PC-3 (cell line): ENCODE measurements around the gene PFKL. TPM values are rescaled to one million over a fixed set of nuclear protein-coding genes. Genes with fewer than 3 reads are reported as not detected.

Source experiments
- ATAC-seq: fragments of 200-7000 bp; cut with Tn5 transposase; 2 replicates; pipeline ENCODE4 v1.9.1; 2020; ENCODE audit warnings: mild to moderate bottlenecking, moderate library complexity
- BruUV-seq: library from RNA; stranded (reverse); fragments of 400-500 nt; replicated peaks from 2 replicates; lab custom pipeline; 2021; lab: Mats Ljungman, UMichigan
- CTCF ChIA-PET: fragments of 300-600 bp; sonication (Branson Sonifier 250); formaldehyde crosslinking; loops from one replicate; lab custom pipeline; 2022; ENCODE audit warnings: antibody characterized with exemption; lab: Charles Lee
- POLR2A ChIA-PET: fragments of 300-600 bp; sonication (Branson Sonifier 250); formaldehyde crosslinking; loops from one replicate; lab custom pipeline; 2022; ENCODE audit warnings: antibody characterized with exemption; ENCODE audit not compliant: unreplicated experiment; lab: Charles Lee
- DNase-seq: peaks from one replicate; pipeline ENCODE4 v3.0.0-alpha.2; 2015
- H2AFZ ChIP-seq: fragments of 300-600 bp; sonication (generic); 2 replicates; pipeline ENCODE4 v1.6.0; 2016; ENCODE audit warnings: antibody characterized with exemption, low read length
- H3F3A ChIP-seq: fragments of 300-600 bp; sonication (generic); one replicate; pipeline ENCODE4 v1.6.0; 2017; ENCODE audit warnings: antibody characterized with exemption, low read length, control low read depth, mild to moderate bottlenecking; ENCODE audit not compliant: unreplicated experiment
- H3K27ac ChIP-seq: fragments of 300-600 bp; sonication (generic); 2 replicates; pipeline ENCODE4 v1.5.1; 2016; ENCODE audit warnings: mild to moderate bottlenecking, low read length
- H3K27me3 ChIP-seq: fragments of 300-600 bp; sonication (generic); 2 replicates; pipeline ENCODE4 v1.6.1; 2016; ENCODE audit warnings: low read length, mixed read lengths
- H3K36me3 ChIP-seq: fragments of 300-600 bp; sonication (generic); 2 replicates; pipeline ENCODE4 v1.6.1; 2016; ENCODE audit warnings: low read depth, mixed run types, low read length, mixed read lengths
- H3K4me1 ChIP-seq: fragments of 300-600 bp; sonication (generic); 2 replicates; pipeline ENCODE4 v1.5.1; 2016; ENCODE audit warnings: low read length; ENCODE audit not compliant: insufficient read depth
- H3K4me2 ChIP-seq: fragments of 300-600 bp; sonication (generic); 2 replicates; pipeline ENCODE4 v1.6.0; 2016; ENCODE audit warnings: low read length
- H3K4me3 ChIP-seq: fragments of 300-600 bp; sonication (generic); 2 replicates; pipeline ENCODE4 v1.5.1; 2016; ENCODE audit warnings: mild to moderate bottlenecking, low read length, mixed read lengths
- H3K79me2 ChIP-seq: fragments of 300-600 bp; sonication (generic); 2 replicates; pipeline ENCODE4 v1.6.1; 2017; ENCODE audit warnings: low read length, mixed read lengths
- H3K9ac ChIP-seq: fragments of 300-600 bp; sonication (generic); 2 replicates; pipeline ENCODE4 v1.6.0; 2016; ENCODE audit warnings: mild to moderate bottlenecking, low read length
- H3K9me2 ChIP-seq: fragments of 300-600 bp; sonication (generic); replicated peaks from 2 replicates; pipeline ENCODE4 v1.6.1; 2016; ENCODE audit warnings: mixed run types, low read length, mixed read lengths
- H3K9me3 ChIP-seq: fragments of 300-600 bp; sonication (generic); 2 replicates; pipeline ENCODE4 v1.6.1; 2016; ENCODE audit warnings: low read length, mixed read lengths
- H4K20me1 ChIP-seq: fragments of 300-600 bp; sonication (generic); 2 replicates; pipeline ENCODE4 v1.6.1; 2016; ENCODE audit warnings: low read length, mixed read lengths
- CTCF ChIP-seq: fragments of 300-600 bp; sonication (generic); conservative IDR thresholded peaks from 2 replicates; pipeline ENCODE4 v1.5.1; 2017; ENCODE audit warnings: antibody characterized with exemption, low read depth, mild to moderate bottlenecking, low read length
- EZH2 ChIP-seq: fragments of 300-600 bp; sonication (generic); IDR thresholded peaks from one replicate; pipeline ENCODE4 v1.6.1; 2017; ENCODE audit warnings: antibody characterized with exemption, mild to moderate bottlenecking, low read length; ENCODE audit not compliant: unreplicated experiment
- EZH2phosphoT487 ChIP-seq: fragments of 300-600 bp; sonication (generic); IDR thresholded peaks from 2 replicates; pipeline ENCODE4 v1.6.1; 2018; ENCODE audit warnings: mild to moderate bottlenecking, antibody characterized with exemption, low read length, borderline replicate concordance
- intact Hi-C: fragments of 100-400 bp; cut with micrococcal nuclease; formaldehyde crosslinking; loops from 2 replicates; pipeline ENCODE4 v1.9.0; 2023
- total RNA-seq: library from RNA; depleted of rRNA; stranded (reverse); fragments of >200 nt; gene quantifications from 2 replicates; pipeline ENCODE4 v1.2.3, GENCODE V29; 2014

The PFKL gene
- total RNA-seq, 1 experiment from 2014 or later, result 223 TPM

GRCh38 chr21:44292812-44293195 lies 7.0 kb upstream of the PFKL start:
- Histone ChIP-seq H3K27me3 (no peaks in the 10 kb centered on the region), H3K4me3 (no peak overlapping the region), H3K9ac (no peak overlapping the region), H3K9me2 (no peaks in the 10 kb centered on the region), H3K4me2 (no peak overlapping the region), H2AFZ (no peak overlapping the region), H4K20me1 (no peaks in the 10 kb centered on the region), H3K4me1 (peaks cover 5% of the 10 kb centered on the region; the same call in 1 of the 2 replicates), H3K9me3 (no peaks in the 10 kb centered on the region), H3K27ac (no peak overlapping the region), H3F3A (no peaks in the 10 kb centered on the region), H3K36me3 (no peaks in the 10 kb centered on the region), H3K79me2 (no peaks in the 10 kb centered on the region)
- no peak for DNase-seq
- intact Hi-C loops, result no loop called here
- CTCF ChIA-PET, result no interaction called here
- no peak for ATAC-seq
- POLR2A ChIA-PET, result no interaction called here
- BruUV-seq, result no TSS peak
- TF ChIP-seq CTCF (no peak), EZH2 (no peak), EZH2phosphoT487 (no peak)

GRCh38 chr21:44293551-44294231 lies 6.2 kb upstream of the PFKL start:
- Histone ChIP-seq H3K9ac (no peak overlapping the region), H3K9me3 (no peaks in the 10 kb centered on the region), H3K4me2 (no peak overlapping the region), H4K20me1 (no peaks in the 10 kb centered on the region), H3K36me3 (no peaks in the 10 kb centered on the region), H3K79me2 (no peaks in the 10 kb centered on the region), H3K27me3 (no peaks in the 10 kb centered on the region), H3F3A (no peaks in the 10 kb centered on the region), H3K27ac (no peak overlapping the region), H3K4me1 (peaks cover 9% of the 10 kb centered on the region; the same call in 1 of the 2 replicates), H2AFZ (no peak overlapping the region), H3K9me2 (no peaks in the 10 kb centered on the region), H3K4me3 (no peak overlapping the region)
- ATAC-seq, result no peak
- CTCF ChIA-PET, result no interaction called here
- TF ChIP-seq EZH2 (no peak), EZH2phosphoT487 (no peak), CTCF (no peak)
- no TSS peak for BruUV-seq
- no peak for DNase-seq
- intact Hi-C loops, result no loop called here
- POLR2A ChIA-PET, result no interaction called here

GRCh38 chr21:44294391-44295162 lies 5.3 kb upstream of the PFKL start:
- intact Hi-C loops, result no loop called here
- no peak for DNase-seq
- H3K27ac ChIP-seq, result no peak overlapping the region
- H3K9me2 ChIP-seq, result no peaks in the 10 kb centered on the region
- H3K9me3 ChIP-seq, result no peaks in the 10 kb centered on the region
- H3K27me3 ChIP-seq, result no peaks in the 10 kb centered on the region
- no peak overlapping the region for H3K4me3 ChIP-seq
- H3K4me1 ChIP-seq, result peaks cover 14% of the 10 kb centered on the region
- no peak overlapping the region for H2AFZ ChIP-seq
- no peaks in the 10 kb centered on the region for H4K20me1 ChIP-seq
- H3K4me2 ChIP-seq, result no peak overlapping the region
- CTCF ChIA-PET, result no interaction called here
- H3K36me3 ChIP-seq, result no peaks in the 10 kb centered on the region
- TF ChIP-seq EZH2, result no peak
- POLR2A ChIA-PET, result no interaction called here
- H3K79me2 ChIP-seq, result no peaks in the 10 kb centered on the region
- no peaks in the 10 kb centered on the region for H3F3A ChIP-seq
- H3K9ac ChIP-seq, result no peak overlapping the region
- ATAC-seq, result no peak
- no TSS peak for BruUV-seq
